Activated naive CD8-positive, alpha-beta T cell treated with anti-CD3 and anti-CD28 coated beads for 36 hours (primary cell): ENCODE data around the gene THAP4. TPM values are rescaled to one million over a fixed set of nuclear protein-coding genes. Genes with fewer than 3 reads are reported as not detected.
A peak's percentile ranks its signal among the peaks of the same experiment; 100 is the strongest.

Experiments
- DNase-seq: peaks from one replicate; pipeline ENCODE4 v3.0.0; 2021
- H3K27ac Mint-ChIP-seq: one replicate; pipeline ENCODE4 v1.8.0; 2022; ENCODE audit warnings: mild to moderate bottlenecking, moderate library complexity, mixed read lengths
- H3K27me3 Mint-ChIP-seq: one replicate; pipeline ENCODE4 v1.8.0; 2022; ENCODE audit warnings: mild to moderate bottlenecking, mixed read lengths
- H3K36me3 Mint-ChIP-seq: one replicate; pipeline ENCODE4 v1.8.0; 2021; ENCODE audit warnings: mild to moderate bottlenecking, mixed read lengths
- H3K4me1 Mint-ChIP-seq: one replicate; pipeline ENCODE4 v1.8.0; 2021; ENCODE audit warnings: mixed read lengths
- H3K4me3 Mint-ChIP-seq: one replicate; pipeline ENCODE4 v1.8.0; 2022; ENCODE audit warnings: mild to moderate bottlenecking, moderate library complexity, mixed read lengths
- H3K9me3 Mint-ChIP-seq: one replicate; pipeline ENCODE4 v1.8.0; 2022; ENCODE audit warnings: mixed read lengths
- total RNA-seq, 2 experiments: library from RNA; stranded (reverse); gene quantifications; one replicate each; pipeline ENCODE4 v1.2.3, GENCODE V29; 2021

The THAP4 gene
- total RNA-seq, 2 experiments from 2014 or later = 54.8 to 55.0 TPM

DNA sequence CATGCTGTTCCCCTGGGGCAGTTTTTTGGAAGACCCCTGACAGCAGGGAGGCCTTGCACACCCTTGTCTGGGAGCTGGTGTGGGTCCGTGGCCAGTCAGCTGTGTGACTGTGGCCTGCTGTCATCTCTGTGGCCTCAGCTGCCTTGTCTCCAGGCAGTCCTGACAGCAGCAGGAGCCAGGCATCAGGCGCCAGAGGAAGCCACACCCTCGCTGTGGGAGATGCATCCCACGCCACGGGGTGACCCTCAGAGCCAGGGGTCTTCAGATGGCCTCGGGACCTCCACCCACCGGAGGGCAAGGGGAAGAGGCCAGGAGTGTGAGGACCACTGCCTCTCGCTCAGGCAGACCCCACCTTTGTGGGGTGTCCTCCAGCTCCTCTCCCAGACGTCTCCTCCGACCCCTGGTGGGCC, 73.4 kb downstream of the THAP4 start:
- Mint-ChIP-seq H3K9me3 (no peaks in the 10 kb centered on the region), H3K4me1 (no peaks in the 10 kb centered on the region), H3K4me3 (no peak overlapping the region), H3K27ac (no peak overlapping the region), H3K27me3 (peaks cover 11% of the 10 kb centered on the region), H3K36me3 (no peaks in the 10 kb centered on the region)
- no peak for DNase-seq

DNA sequence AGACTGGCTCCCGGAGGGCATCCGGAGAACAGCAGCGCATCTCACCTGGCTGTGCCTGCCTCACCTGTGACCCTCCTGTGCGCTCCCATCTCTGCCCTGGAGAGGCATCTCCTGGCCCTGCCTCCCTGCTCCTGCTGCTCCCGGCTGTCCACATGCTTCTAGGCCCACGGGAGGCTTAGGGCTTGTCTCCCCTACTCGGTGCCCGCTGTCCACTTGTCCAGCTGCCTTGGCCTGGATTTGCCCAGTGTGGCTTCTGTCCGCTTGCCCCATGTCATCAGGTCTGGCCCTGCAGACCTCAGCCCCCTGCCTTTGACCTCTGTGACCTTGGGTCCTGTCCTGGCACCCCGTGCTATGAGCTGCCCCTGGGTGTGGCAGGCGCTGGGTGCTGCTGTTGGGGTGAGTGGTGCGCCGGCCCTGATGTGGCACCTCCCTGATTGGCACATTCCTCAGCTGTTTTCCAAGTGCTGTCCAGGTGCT, 73.9 kb downstream of the THAP4 start:
- Mint-ChIP-seq H3K36me3 (no peaks in the 10 kb centered on the region), H3K27ac (no peak overlapping the region)

DNA sequence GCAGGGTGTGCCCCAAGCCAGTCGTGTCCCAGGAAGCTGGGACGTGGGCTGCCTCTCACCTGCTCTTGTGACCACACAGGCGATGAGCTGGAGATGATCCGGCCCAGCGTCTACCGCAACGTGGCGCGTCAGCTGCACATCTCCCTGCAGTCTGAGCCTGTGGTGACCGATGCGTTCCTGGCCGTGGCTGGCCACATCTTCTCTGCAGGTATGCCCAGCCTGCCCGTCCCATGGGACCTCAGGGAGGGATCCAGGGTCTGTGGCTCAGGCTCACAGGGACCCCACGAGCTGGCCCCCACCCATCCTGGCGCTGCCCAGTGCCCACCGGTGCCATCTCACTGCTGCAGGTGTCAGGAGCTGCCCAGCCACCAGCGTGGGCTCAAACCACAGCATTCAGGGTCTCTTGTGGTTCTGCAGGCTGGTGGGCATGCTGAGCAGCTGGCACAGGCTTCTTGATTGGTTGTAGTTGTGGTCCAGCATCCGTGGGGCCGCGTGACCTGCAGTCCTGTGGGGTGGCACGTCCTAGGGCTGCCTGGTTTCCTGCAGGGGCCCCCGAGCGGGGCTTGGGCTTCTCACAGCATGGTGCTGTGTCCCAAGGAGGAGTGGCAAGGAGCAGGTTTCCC, 74.6 kb downstream of the THAP4 start:
- Mint-ChIP-seq H3K27me3 (peaks cover 22% of the 10 kb centered on the region), H3K27ac (no peak overlapping the region), H3K9me3 (peaks cover 2% of the 10 kb centered on the region), H3K4me3 (no peak overlapping the region), H3K4me1 (no peaks in the 10 kb centered on the region), H3K36me3 (no peaks in the 10 kb centered on the region)
- no peak for DNase-seq

More for the DNA sequence above, 73.9 kb downstream of the THAP4 start:
- H3K4me3 Mint-ChIP-seq = no peak overlapping the region
- no peak for DNase-seq
- H3K27me3 Mint-ChIP-seq = peaks cover 16% of the 10 kb centered on the region
- H3K9me3 Mint-ChIP-seq = peaks cover under 1% of the 10 kb centered on the region
- H3K4me1 Mint-ChIP-seq = no peaks in the 10 kb centered on the region

DNA sequence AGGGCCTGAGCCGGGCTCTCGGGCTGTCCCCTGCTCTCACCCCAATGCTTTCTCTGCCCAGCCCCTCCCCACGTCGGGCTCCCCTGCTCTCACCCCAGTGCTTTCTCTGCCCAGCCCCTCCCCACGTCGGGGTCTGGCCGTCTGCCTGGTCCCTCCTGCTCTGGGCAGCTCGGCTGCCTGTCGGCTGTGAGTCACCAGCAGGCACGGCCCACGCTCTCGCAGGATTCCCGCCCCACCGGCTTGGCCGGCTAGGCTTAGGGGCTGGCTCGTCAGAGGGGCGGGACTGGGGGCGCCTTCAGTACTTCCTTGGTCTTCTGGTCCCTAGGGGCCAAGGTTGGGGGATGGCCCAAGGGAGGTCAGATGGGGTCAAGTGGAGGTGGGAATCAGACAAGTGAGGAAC, 75.1 kb downstream of the THAP4 start:
- H3K9me3 Mint-ChIP-seq = peaks cover 2% of the 10 kb centered on the region
- H3K4me1 Mint-ChIP-seq = no peaks in the 10 kb centered on the region
- no peak for DNase-seq
- H3K4me3 Mint-ChIP-seq = no peak overlapping the region
- peaks cover 28% of the 10 kb centered on the region for H3K27me3 Mint-ChIP-seq
- H3K36me3 Mint-ChIP-seq = no peaks in the 10 kb centered on the region
- no peak overlapping the region for H3K27ac Mint-ChIP-seq

DNA sequence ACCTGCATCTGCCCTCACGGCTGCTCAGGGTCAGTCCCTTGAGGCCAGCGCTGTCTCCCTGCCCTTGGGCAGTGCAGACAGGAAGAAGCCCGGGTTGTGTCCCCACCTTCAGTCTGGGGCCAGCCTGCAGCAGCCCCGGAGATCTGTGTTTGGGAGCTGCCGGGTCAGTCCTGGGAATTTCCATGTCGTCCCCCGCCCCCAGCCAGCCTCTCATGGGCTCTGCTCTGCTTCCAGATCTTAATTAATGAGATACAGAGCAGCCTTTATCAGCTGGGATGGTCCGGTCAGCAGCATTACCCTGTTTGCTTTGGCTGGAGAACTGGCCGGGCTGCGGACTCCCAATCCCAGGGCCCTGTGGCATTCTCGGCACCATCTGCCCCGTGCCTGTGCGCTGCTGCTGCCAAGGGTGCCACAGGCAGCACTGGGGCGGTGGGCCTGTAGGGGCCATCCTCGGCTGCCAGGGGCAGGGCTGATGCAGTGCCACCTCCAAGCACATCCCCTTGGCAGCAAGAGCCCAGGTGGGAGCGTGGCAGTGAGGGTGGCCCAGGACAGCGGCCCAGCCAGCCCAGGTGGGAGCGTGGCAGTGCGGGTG, 76.0 kb downstream of the THAP4 start:
- Mint-ChIP-seq H3K27me3 (peaks cover 32% of the 10 kb centered on the region), H3K4me1 (no peaks in the 10 kb centered on the region), H3K9me3 (peaks cover 3% of the 10 kb centered on the region), H3K27ac (no peak overlapping the region), H3K36me3 (no peaks in the 10 kb centered on the region), H3K4me3 (no peak overlapping the region)
- no peak for DNase-seq

DNA sequence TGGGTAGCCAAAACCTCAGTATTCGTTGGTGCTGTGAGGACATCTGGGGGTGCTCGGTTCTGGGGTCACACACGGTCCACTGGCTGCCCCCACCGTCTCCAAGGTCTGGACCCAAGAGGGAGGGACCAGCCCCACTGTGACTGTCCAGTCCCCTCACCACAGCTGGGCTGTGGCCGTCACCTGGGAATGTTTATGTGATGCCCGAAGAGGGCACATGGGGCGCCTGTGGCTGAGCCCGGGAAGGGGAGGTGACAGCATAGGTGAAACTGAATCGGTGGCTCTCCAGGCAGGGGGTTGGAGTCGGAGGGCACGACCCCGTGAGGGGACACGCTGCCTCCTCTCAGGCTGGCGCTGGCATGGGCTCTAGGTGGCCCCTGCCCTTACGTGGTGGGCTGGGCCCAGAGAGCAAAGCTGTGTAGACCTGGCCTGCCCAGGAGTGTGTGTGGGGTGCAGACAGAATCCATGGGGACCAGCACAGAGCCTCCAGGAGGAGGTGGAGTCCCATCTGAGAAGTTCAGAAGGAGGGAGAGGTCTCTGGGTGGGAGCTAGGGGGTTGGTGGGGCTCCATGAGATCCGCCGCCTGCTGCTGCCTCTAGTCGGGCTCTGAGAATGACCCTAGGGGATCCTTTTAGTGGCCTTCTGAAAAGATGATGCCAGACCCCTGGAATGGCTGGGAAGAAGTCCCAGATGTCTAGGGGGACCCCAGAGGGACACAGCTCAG, 76.6 kb downstream of the THAP4 start:
- Mint-ChIP-seq H3K4me3 (peak overlapping the region; percentile 37), H3K9me3 (peaks cover 3% of the 10 kb centered on the region), H3K27ac (no peak overlapping the region), H3K4me1 (peaks cover 4% of the 10 kb centered on the region), H3K27me3 (peaks cover 36% of the 10 kb centered on the region), H3K36me3 (peaks cover 2% of the 10 kb centered on the region)
- DNase-seq = no peak

GRCh38 chr2:241559323-241560161, 77.4 kb downstream of the THAP4 start:
- H3K4me1 Mint-ChIP-seq = peaks cover 4% of the 10 kb centered on the region
- peaks cover 2% of the 10 kb centered on the region for H3K36me3 Mint-ChIP-seq
- peaks cover 3% of the 10 kb centered on the region for H3K9me3 Mint-ChIP-seq
- H3K4me3 Mint-ChIP-seq = peak overlapping the region; percentile 37
- no peak overlapping the region for H3K27ac Mint-ChIP-seq
- DNase-seq = peak; percentile 21
- H3K27me3 Mint-ChIP-seq = peaks cover 38% of the 10 kb centered on the region

- peak; percentile 12 for DNase-seq
- Mint-ChIP-seq H3K4me1 (peaks cover 4% of the 10 kb centered on the region), H3K36me3 (peaks cover 2% of the 10 kb centered on the region), H3K4me3 (peak within 1 kb of the TSS; percentile 39), H3K9me3 (peaks cover 3% of the 10 kb centered on the region), H3K27ac (no peak within 1 kb of the TSS), H3K27me3 (peaks cover 42% of the 10 kb centered on the region)
Observed at GRCh38 chr2:241558532-241559322, 78.2 kb downstream of the THAP4 start, which contains the start of gene BOK. BOK (plus strand) TSS chr2:241558745; CDS start chr2:241559484, 739 bp downstream.

DNA sequence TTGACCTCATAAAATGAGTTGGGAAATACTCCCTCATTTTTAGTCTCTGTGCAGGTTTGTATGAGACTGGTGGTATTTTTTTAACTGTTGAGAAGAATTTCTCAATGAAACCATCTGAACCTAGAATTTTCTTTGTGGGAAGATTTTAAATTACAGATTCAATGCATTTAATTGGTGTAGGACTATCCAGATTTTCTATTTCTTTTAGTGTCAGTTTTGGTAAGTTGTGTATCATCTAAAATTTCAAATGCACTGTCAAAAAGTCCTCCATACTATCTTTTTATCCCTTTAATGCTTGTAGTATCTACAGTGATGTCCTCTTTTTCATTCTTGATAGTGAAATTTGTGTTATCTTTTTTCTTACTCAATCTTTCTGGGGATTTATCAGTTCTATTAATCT, 80.2 kb downstream of the THAP4 start:
- peaks cover 2% of the 10 kb centered on the region for H3K36me3 Mint-ChIP-seq
- DNase-seq = no peak
- H3K9me3 Mint-ChIP-seq = peaks cover 3% of the 10 kb centered on the region
- no peak overlapping the region for H3K4me3 Mint-ChIP-seq
- H3K4me1 Mint-ChIP-seq = peaks cover 4% of the 10 kb centered on the region
- no peak overlapping the region for H3K27ac Mint-ChIP-seq
- peaks cover 52% of the 10 kb centered on the region for H3K27me3 Mint-ChIP-seq

GRCh38 chr2:241555711-241556110, 81.2 kb downstream of the THAP4 start:
- no peak for DNase-seq
- peaks cover 2% of the 10 kb centered on the region for H3K36me3 Mint-ChIP-seq
- peaks cover 4% of the 10 kb centered on the region for H3K4me1 Mint-ChIP-seq
- H3K27me3 Mint-ChIP-seq = peaks cover 58% of the 10 kb centered on the region
- no peak overlapping the region for H3K4me3 Mint-ChIP-seq
- H3K9me3 Mint-ChIP-seq = peaks cover 3% of the 10 kb centered on the region
- no peak overlapping the region for H3K27ac Mint-ChIP-seq

- no peak for DNase-seq
- Mint-ChIP-seq H3K27ac (no peak overlapping the region), H3K27me3 (peaks cover 49% of the 10 kb centered on the region), H3K4me3 (no peak overlapping the region), H3K9me3 (peaks cover 3% of the 10 kb centered on the region), H3K4me1 (peaks cover 4% of the 10 kb centered on the region), H3K36me3 (peaks cover 2% of the 10 kb centered on the region)
Observed at GRCh38 chr2:241554610-241555322, 82.2 kb downstream of the THAP4 start.

DNA sequence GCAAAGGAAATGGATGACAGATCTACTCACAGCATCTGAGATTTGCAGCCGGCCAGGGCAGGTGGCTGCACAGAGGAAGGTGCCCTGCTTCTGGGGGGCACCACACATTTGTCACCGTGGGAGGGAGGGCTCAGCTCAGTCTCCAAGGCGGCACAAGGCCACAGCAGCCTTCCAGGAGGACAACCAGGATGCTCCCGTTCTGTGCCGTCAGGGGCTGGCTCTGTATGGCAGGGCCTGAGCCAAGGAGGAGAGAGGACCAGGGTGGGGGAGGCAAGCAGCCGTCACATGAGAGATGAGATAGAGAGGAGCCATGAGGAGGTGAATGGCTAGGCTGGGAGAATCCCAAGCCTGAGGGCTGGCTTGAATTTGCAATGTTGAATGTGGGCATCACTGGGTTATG, 83.0 kb downstream of the THAP4 start:
- peaks cover 55% of the 10 kb centered on the region for H3K27me3 Mint-ChIP-seq

GRCh38 chr2:241553512-241553830, 83.5 kb downstream of the THAP4 start:
- Mint-ChIP-seq H3K9me3 (peaks cover 3% of the 10 kb centered on the region), H3K36me3 (peaks cover 2% of the 10 kb centered on the region), H3K27me3 (peaks cover 54% of the 10 kb centered on the region), H3K4me1 (peaks cover 4% of the 10 kb centered on the region), H3K27ac (no peak overlapping the region), H3K4me3 (no peak overlapping the region)
- DNase-seq = no peak

More for the DNA sequence above, 83.0 kb downstream of the THAP4 start:
- H3K9me3 Mint-ChIP-seq = peaks cover 3% of the 10 kb centered on the region
- DNase-seq = no peak
- no peak overlapping the region for H3K27ac Mint-ChIP-seq
- no peak overlapping the region for H3K4me3 Mint-ChIP-seq
- H3K36me3 Mint-ChIP-seq = peaks cover 2% of the 10 kb centered on the region
- peaks cover 4% of the 10 kb centered on the region for H3K4me1 Mint-ChIP-seq
